ENCODE measurements around the gene TUBA1C. TPM values are rescaled to one million over a fixed set of nuclear protein-coding genes. Genes with fewer than 3 reads are reported as not detected.
A peak's percentile ranks its signal among the peaks of the same experiment; 100 is the strongest.

TUBA1C gene
- total and polyA plus RNA-seq, 9 of the 15 experiments (the other 6 are each of a cell fraction or from before 2014, with no cell fraction given): 755 to 3,012 (median 914) TPM

DNA sequence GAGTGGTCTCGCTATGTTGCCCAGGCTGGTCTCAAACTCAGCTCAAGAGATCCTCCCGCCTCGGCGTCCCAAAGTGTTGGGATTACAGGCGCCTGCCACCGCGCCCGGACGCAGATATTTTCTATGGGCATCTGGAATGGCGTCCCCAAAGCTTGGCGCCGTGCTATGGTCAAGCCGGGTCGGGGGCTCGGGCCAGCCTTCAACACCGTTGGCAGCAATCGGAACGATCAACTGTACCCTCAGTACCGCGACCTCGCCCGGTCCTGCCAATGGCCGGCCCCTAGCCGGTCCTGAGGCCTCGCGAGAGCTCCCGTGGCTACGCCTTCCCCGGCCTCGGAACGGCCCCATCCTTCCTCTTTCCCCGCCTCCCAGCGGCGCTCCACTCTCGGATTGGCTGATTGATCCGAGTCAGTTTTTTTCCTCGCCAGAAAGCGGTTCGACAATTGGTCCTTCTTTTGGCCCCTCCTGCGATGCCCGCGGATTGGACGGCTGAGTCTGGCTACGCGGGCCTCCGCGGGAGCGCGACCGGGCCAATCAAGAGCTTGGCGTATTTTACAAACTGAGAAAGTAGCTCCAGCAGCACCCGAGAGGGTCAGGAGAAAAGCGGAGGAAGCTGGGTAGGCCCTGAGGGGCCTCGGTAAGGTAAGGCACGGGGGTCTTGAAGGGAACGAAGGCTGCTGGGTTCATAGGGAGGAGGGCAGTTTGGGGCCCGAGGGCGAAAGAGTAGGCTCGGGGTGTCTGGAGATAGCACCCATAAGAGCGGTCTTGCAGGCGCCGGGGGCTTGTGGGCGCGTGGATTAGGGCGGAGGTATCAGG, 58.0 kb downstream of the TUBA1C start, which contains the start of gene TROAP (continued):
- TF ChIP-seq SP2 (IDR thresholded peaks at IDR 0.05; ENCODE audit: extremely low read depth, low read depth, low read length, poor library complexity, severe bottlenecking) (peak; percentile 39), BRD9 (IDR thresholded peaks at IDR 0.05; ENCODE audit: low read depth, partially characterized antibody) (peak; percentile 44), PBX2 (CRISPR knock-in tag; IDR thresholded peaks at IDR 0.05; ENCODE audit: low read depth) (no peak), PBX2 (tag; conservative IDR thresholded peaks at IDR 0.05; ENCODE audit: low read depth) (no peak), ZNF175 (CRISPR knock-in tag; IDR thresholded peaks at IDR 0.05; ENCODE audit: low read depth) (no peak), MBD2 (IDR thresholded peaks at IDR 0.05; ENCODE audit: borderline replicate concordance, low read depth) (peak; percentile 88), HIVEP1 (CRISPR knock-in tag; IDR thresholded peaks at IDR 0.05) (no peak), PCBP1 (IDR thresholded peaks at IDR 0.05; ENCODE audit: low read depth, low read length, poor library complexity, severe bottlenecking) (peak; percentile 53), RFX7 (CRISPR knock-in tag; IDR thresholded peaks at IDR 0.05) (no peak), SRSF1 (IDR thresholded peaks at IDR 0.05; ENCODE audit: low read depth, low read length) (no peak), ARNT (IDR thresholded peaks at IDR 0.05) (no peak), ZFPM2 (CRISPR knock-in tag; IDR thresholded peaks at IDR 0.05) (no peak), MCM3 (IDR thresholded peaks at IDR 0.05) (no peak), NBN (IDR thresholded peaks at IDR 0.05; ENCODE audit: low read depth) (0 out of 2 replicates have a peak, but pooled peaks have one; percentile 33), CXXC5 (CRISPR knock-in tag; IDR thresholded peaks at IDR 0.05) (peak; percentile 92), ZBTB33 (CRISPR knock-in tag; IDR thresholded peaks at IDR 0.05) (no peak), HMG20B (CRISPR knock-in tag; IDR thresholded peaks at IDR 0.05) (no peak), CAMTA2 (CRISPR knock-in tag; conservative IDR thresholded peaks at IDR 0.05) (no peak)
- TF ChIP-seq, protein P1, sequence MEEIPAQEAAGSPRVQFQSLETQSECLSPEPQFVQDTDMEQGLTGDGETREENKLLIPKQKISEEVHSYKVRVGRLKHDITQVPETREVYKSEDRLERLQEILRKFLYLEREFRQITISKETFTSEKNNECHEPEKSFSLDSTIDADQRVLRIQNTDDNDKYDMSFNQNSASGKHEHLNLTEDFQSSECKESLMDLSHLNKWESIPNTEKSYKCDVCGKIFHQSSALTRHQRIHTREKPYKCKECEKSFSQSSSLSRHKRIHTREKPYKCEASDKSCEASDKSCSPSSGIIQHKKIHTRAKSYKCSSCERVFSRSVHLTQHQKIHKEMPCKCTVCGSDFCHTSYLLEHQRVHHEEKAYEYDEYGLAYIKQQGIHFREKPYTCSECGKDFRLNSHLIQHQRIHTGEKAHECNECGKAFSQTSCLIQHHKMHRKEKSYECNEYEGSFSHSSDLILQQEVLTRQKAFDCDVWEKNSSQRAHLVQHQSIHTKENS (CRISPR knock-in tag; IDR thresholded peaks at IDR 0.05): no peak
- TF ChIP-seq, protein P2, sequence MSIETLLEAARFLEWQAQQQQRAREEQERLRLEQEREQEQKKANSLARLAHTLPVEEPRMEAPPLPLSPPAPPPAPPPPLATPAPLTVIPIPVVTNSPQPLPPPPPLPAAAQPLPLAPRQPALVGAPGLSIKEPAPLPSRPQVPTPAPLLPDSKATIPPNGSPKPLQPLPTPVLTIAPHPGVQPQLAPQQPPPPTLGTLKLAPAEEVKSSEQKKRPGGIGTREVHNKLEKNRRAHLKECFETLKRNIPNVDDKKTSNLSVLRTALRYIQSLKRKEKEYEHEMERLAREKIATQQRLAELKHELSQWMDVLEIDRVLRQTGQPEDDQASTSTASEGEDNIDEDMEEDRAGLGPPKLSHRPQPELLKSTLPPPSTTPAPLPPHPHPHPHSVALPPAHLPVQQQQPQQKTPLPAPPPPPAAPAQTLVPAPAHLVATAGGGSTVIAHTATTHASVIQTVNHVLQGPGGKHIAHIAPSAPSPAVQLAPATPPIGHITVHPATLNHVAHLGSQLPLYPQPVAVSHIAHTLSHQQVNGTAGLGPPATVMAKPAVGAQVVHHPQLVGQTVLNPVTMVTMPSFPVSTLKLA (conservative IDR thresholded peaks at IDR 0.05): peak in 1 of 2 experiments; percentile 74; a peak in 2 of 4 replicates
- TF ChIP-seq, protein P3, sequence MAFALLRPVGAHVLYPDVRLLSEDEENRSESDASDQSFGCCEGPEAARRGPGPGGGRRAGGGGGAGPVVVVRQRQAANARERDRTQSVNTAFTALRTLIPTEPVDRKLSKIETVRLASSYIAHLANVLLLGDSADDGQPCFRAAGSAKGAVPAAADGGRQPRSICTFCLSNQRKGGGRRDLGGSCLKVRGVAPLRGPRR (CRISPR knock-in tag; IDR thresholded peaks at IDR 0.05): no peak

Measured in K562 (cell line).